Erythroblast (primary cell): ENCODE measurements around the gene DZIP1L.

ENCODE experiments used
- GATA1 ChIP-seq: IDR thresholded peaks from 2 replicates; pipeline ENCODE4 v1.6.1; 2011; ENCODE audit warnings: low read depth, mild to moderate bottlenecking, control low read depth, low read length, moderate library complexity
- POLR2A ChIP-seq: IDR thresholded peaks from 2 replicates; pipeline ENCODE4 v1.6.1; 2011; ENCODE audit warnings: mild to moderate bottlenecking, low read length

DNA sequence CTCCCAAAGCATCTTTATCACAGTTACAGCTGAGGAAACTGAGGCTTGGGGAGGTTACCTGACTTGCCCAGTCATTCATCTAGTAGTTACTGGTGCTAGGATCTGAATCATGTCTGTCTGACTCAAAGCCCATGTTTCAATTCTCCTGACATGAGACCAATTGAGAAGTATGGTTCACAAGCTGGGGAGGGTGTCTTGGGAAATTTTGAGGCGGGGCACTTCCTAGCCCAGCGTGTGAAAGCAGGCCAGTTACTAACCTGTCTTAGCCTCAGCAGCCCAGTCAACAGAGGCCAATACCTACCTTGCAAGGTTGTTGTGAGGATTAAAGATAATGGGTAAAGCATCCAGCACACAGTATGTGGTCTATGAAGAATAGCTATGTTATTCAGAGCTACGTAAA, 68.5 kb downstream of the DZIP1L start:
- TF ChIP-seq POLR2A (no peak), GATA1 (no peak)
